ENCODE results near the gene ZNF644. TPM values are rescaled to one million over a fixed set of nuclear protein-coding genes. Genes with fewer than 3 reads are reported as not detected.
A peak's percentile ranks its signal among the peaks of the same experiment; 100 is the strongest.

Gene ZNF644
- total and polyA plus RNA-seq, 4 donors: 12.2 to 121 (median 35.5) TPM

DNA sequence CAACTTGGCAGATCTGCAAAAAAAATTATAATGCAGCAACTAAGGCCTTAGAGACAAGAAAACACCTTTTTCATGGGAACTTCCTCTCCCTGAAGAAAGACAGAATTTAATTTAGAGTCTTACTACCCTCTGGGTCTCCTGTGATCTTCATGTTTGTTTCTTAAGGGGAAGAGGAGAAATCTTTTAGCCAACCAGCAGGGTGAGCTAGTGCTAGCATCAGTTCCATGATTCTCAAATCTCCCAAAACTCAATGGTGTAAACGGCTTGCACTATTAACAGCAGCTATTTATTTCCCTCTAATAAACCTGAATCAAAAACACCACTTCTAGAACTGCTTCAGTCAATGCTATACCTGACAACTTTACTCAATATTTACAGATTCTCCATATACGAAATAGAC, 3.8 kb downstream of the ZNF644 start:
- H3K9ac ChIP-seq (ENCODE audit: insufficient read depth in 1 of 2, low read length in 2 of 2): no peak overlapping the region
- no peak for ATAC-seq (ENCODE audit: insufficient read depth, low FRiP score)
- peaks cover 0 to 10% (median 0%) of the 10 kb centered on the region in 4 donors for H3K36me3 ChIP-seq (ENCODE audit: control insufficient read depth in 4 of 4, insufficient read depth in 4 of 4, low read length in 4 of 4)
- H3K9me3 ChIP-seq (ENCODE audit: control insufficient read depth in 4 of 4, insufficient read depth in 3 of 4, low read length in 3 of 4): no peaks in the 10 kb centered on the region
- 58 to 66% methylated on average over 2 of the region's 2 CpGs for WGBS, 2 donors
- H3K4me3 ChIP-seq: no peak overlapping the region
- DNase-seq: peak in 1 of 3 donors; percentile 30
- peaks cover 3 to 30% (median 7%) of the 10 kb centered on the region in 5 donors for H3K4me1 ChIP-seq (ENCODE audit: control insufficient read depth in 5 of 5, insufficient read depth in 5 of 5, low read length in 5 of 5)
- no peaks in the 10 kb centered on the region for H3K27me3 ChIP-seq (ENCODE audit: control insufficient read depth in 3 of 3, insufficient read depth in 3 of 3, low read length in 2 of 3)
- H3K27ac ChIP-seq (ENCODE audit: low read depth in 1 of 2, low read length in 1 of 2): no peak overlapping the region
- TF ChIP-seq, protein P1, sequence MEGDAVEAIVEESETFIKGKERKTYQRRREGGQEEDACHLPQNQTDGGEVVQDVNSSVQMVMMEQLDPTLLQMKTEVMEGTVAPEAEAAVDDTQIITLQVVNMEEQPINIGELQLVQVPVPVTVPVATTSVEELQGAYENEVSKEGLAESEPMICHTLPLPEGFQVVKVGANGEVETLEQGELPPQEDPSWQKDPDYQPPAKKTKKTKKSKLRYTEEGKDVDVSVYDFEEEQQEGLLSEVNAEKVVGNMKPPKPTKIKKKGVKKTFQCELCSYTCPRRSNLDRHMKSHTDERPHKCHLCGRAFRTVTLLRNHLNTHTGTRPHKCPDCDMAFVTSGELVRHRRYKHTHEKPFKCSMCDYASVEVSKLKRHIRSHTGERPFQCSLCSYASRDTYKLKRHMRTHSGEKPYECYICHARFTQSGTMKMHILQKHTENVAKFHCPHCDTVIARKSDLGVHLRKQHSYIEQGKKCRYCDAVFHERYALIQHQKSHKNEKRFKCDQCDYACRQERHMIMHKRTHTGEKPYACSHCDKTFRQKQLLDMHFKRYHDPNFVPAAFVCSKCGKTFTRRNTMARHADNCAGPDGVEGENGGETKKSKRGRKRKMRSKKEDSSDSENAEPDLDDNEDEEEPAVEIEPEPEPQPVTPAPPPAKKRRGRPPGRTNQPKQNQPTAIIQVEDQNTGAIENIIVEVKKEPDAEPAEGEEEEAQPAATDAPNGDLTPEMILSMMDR (IDR thresholded peaks at IDR 0.05; ENCODE audit: control extremely low read depth, extremely low read depth): no peak

GRCh38 chr1:91015794-91016550, 5.9 kb downstream of the ZNF644 start:
- ATAC-seq (ENCODE audit: insufficient read depth, low FRiP score) (peak; percentile 43), DNase-seq (peak in 1 of 3 donors; percentile 35)
- no peaks in the 10 kb centered on the region for H3K27me3 ChIP-seq (ENCODE audit: control insufficient read depth in 3 of 3, insufficient read depth in 3 of 3, low read length in 2 of 3)
- H3K9ac ChIP-seq (ENCODE audit: insufficient read depth in 1 of 2, low read length in 2 of 2): no peak overlapping the region
- no peaks in the 10 kb centered on the region for H3K9me3 ChIP-seq (ENCODE audit: control insufficient read depth in 4 of 4, insufficient read depth in 3 of 4, low read length in 3 of 4)
- peaks cover 0 to 24% (median 4%) of the 10 kb centered on the region in 5 donors for H3K4me1 ChIP-seq (ENCODE audit: control insufficient read depth in 5 of 5, insufficient read depth in 5 of 5, low read length in 5 of 5)
- H3K27ac ChIP-seq (ENCODE audit: low read depth in 1 of 2, low read length in 1 of 2): no peak overlapping the region
- peaks cover 0 to 6% (median 1%) of the 10 kb centered on the region in 4 donors for H3K36me3 ChIP-seq (ENCODE audit: control insufficient read depth in 4 of 4, insufficient read depth in 4 of 4, low read length in 4 of 4)
- no peak overlapping the region for H3K4me3 ChIP-seq
- TF ChIP-seq, protein P1 (IDR thresholded peaks at IDR 0.05; ENCODE audit: control extremely low read depth, extremely low read depth): no peak

DNA sequence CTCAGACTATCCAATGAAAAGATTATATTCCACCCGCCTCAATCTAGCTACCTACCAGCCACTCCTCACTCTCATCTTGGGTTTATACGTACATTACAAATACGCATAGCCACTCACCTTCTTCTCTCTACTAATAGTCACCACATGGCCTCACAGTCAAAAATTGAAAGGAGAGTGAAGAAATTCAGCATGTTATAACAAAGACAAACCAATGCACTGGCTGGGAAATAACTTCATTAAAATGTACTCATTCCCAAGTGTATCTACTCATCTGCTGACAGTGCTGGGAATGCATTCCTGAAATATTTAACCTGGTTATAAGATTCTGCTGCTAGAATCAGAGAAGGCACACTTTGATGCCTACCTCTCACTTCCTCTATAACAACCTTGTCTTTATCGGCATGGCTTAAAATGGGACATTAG, 6.5 kb downstream of the ZNF644 start:
- peaks cover 0 to 24% (median 4%) of the 10 kb centered on the region in 5 donors for H3K4me1 ChIP-seq (ENCODE audit: control insufficient read depth in 5 of 5, insufficient read depth in 5 of 5, low read length in 5 of 5)
- ATAC-seq (ENCODE audit: insufficient read depth, low FRiP score) (peak; percentile 15), DNase-seq (no peak)
- no peak overlapping the region for H3K27ac ChIP-seq (ENCODE audit: low read depth in 1 of 2, low read length in 1 of 2)
- H3K9me3 ChIP-seq (ENCODE audit: control insufficient read depth in 4 of 4, insufficient read depth in 3 of 4, low read length in 3 of 4): no peaks in the 10 kb centered on the region
- H3K36me3 ChIP-seq (ENCODE audit: control insufficient read depth in 4 of 4, insufficient read depth in 4 of 4, low read length in 4 of 4): peaks cover 0 to 5% (median 1%) of the 10 kb centered on the region in 4 donors
- H3K27me3 ChIP-seq (ENCODE audit: control insufficient read depth in 3 of 3, insufficient read depth in 3 of 3, low read length in 2 of 3): no peaks in the 10 kb centered on the region
- H3K4me3 ChIP-seq: no peak overlapping the region
- WGBS, 2 donors: 70 to 89% methylated on average over 4 of the region's 4 CpGs
- TF ChIP-seq, protein P1 (IDR thresholded peaks at IDR 0.05; ENCODE audit: control extremely low read depth, extremely low read depth): no peak
- no peak overlapping the region for H3K9ac ChIP-seq (ENCODE audit: insufficient read depth in 1 of 2, low read length in 2 of 2)

All from lung (tissue), 12 donors.